Left ventricle myocardium inferior (tissue), 1 donor: ENCODE measurements around the gene PRKAB1. TPM values are rescaled to one million over a fixed set of nuclear protein-coding genes. Genes with fewer than 3 reads are reported as not detected.

Source experiments
- DNase-seq: peaks from one replicate; pipeline ENCODE4 v3.0.0-alpha.2; 2020
- H3K27ac ChIP-seq: fragments of 200-600 bp; replicated peaks from 2 replicates; pipeline ENCODE4 v1.8.0; 2021
- H3K27me3 ChIP-seq: fragments of 200-600 bp; 2 replicates; pipeline ENCODE4 v1.8.0; 2021; ENCODE audit warnings: low read depth
- H3K36me3 ChIP-seq: fragments of 200-600 bp; 2 replicates; pipeline ENCODE4 v1.8.0; 2021
- H3K4me1 ChIP-seq: fragments of 200-600 bp; 2 replicates; pipeline ENCODE4 v1.8.0; 2021
- H3K4me3 ChIP-seq: fragments of 200-600 bp; 2 replicates; pipeline ENCODE4 v1.8.0; 2021; ENCODE audit warnings: mild to moderate bottlenecking, moderate library complexity
- H3K9me3 ChIP-seq: fragments of 200-600 bp; replicated peaks from 2 replicates; pipeline ENCODE4 v1.8.0; 2021
- intact Hi-C: fragments of 100-400 bp; cut with micrococcal nuclease; formaldehyde crosslinking; loops from one replicate; pipeline ENCODE4 v1.11.0; 2022
- total RNA-seq: library from RNA; stranded (reverse); fragmentation: NEBNext Ultra II Directional; extraction: Animal tissue kit (Norgen Biotek cat#: 25700); gene quantifications from one replicate; pipeline ENCODE4 v1.2.1, GENCODE V29; 2021
- TF ChIP-seq, protein P1 (sequence below): fragments of 200-600 bp; IDR thresholded peaks from 2 replicates; pipeline ENCODE4 v1.8.0; 2021; ENCODE audit warnings: antibody characterized with exemption, mild to moderate bottlenecking, borderline replicate concordance
- donor health status: DM: no; HTN: yes; CAD: no; lungs with severe emphysema.

PRKAB1 gene
- total RNA-seq, 1 donor from 2014 or later, result 9.2 TPM

DNA sequence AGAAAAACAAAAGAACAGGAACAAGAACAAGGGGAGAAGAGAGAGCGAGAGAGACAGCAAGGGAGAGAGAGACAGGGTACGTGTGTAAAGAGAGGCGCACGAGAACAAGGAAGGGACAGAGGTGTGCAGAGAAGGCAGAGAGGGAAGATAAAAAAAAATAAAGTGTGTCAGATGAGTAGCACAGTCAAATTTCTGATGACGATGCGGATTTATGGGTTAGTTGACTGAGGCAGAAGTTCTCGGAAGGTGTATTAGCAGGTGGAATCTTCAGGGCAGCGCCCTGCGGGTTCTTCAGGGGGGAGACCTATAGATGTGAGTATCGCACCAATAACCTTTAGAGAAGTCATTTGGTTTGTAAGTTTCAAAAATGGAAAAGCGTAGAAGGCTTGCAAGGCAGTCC lies 44.8 kb downstream of the PRKAB1 start:
- H3K9me3 ChIP-seq, result peaks cover 11% of the 10 kb centered on the region
- intact Hi-C loops, result no loop called here
- no peak overlapping the region for H3K27ac ChIP-seq
- no peaks in the 10 kb centered on the region for H3K36me3 ChIP-seq
- peaks cover 14% of the 10 kb centered on the region for H3K4me1 ChIP-seq
- TF ChIP-seq, protein P1, sequence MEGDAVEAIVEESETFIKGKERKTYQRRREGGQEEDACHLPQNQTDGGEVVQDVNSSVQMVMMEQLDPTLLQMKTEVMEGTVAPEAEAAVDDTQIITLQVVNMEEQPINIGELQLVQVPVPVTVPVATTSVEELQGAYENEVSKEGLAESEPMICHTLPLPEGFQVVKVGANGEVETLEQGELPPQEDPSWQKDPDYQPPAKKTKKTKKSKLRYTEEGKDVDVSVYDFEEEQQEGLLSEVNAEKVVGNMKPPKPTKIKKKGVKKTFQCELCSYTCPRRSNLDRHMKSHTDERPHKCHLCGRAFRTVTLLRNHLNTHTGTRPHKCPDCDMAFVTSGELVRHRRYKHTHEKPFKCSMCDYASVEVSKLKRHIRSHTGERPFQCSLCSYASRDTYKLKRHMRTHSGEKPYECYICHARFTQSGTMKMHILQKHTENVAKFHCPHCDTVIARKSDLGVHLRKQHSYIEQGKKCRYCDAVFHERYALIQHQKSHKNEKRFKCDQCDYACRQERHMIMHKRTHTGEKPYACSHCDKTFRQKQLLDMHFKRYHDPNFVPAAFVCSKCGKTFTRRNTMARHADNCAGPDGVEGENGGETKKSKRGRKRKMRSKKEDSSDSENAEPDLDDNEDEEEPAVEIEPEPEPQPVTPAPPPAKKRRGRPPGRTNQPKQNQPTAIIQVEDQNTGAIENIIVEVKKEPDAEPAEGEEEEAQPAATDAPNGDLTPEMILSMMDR, result no peak
- H3K27me3 ChIP-seq, result no peaks in the 10 kb centered on the region
- H3K4me3 ChIP-seq, result no peak overlapping the region
- no peak for DNase-seq

DNA sequence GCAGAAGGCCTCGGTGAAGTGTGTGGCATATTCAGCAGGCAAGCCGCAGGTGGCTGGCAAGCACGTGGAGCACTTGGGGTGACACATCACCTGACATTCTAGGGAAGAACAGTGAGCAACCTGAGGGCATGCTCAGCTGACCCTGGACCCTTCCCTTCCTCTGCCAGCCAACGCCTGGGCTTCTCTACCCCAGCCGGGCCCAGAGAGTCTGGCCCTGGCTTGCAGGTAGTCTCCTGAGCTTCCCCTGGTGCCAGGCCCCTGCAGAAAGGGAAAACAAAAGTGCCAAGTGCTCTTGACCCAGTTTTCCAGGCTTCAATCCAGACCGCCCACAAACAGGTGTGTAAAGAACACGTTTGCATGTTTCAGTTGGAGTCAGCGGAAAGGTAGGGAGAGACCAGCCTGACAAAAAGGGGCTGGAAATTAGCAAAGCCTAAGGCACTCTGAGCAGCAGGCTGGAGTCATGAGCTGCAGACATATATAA lies 45.7 kb downstream of the PRKAB1 start:
- Histone ChIP-seq H3K4me3 (no peak overlapping the region), H3K4me1 (peaks cover 14% of the 10 kb centered on the region), H3K27ac (no peak overlapping the region), H3K27me3 (no peaks in the 10 kb centered on the region), H3K36me3 (no peaks in the 10 kb centered on the region), H3K9me3 (peaks cover 11% of the 10 kb centered on the region)
- TF ChIP-seq, protein P1, result no peak
- intact Hi-C loops, result no loop called here
- DNase-seq, result no peak

DNA sequence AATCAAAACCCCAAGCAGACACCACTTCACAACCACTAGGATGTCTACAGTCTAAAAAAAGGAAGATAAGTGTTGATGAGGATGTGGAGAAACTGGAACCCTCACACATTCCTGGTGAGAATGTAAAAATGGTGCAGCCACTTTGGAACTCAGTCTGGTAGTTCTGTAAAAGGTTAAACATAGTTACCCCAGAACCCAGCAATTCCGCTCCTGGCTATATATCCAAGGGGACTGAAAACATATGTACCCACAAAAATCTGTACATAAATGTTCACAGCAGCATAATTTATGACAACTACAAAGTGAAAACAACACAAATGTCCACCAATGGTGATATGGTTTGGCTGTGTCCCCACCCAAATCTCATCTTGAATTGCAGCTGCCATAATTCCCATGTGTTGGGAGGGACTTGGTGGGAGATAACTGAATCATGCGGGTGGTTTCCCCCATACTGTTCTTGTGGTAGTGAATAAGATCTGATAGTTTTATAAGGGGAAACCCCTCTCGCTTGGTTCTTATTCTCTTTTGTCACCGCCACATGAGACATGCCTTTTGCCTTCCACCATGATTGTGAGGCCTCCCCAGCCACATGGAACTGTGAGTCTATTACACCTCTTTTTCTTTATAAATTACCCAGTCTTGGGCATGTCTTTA lies 46.8 kb downstream of the PRKAB1 start:
- peaks cover 11% of the 10 kb centered on the region for H3K9me3 ChIP-seq
- H3K27ac ChIP-seq, result no peak overlapping the region
- no peaks in the 10 kb centered on the region for H3K36me3 ChIP-seq
- DNase-seq, result no peak
- intact Hi-C loops, result no loop called here
- TF ChIP-seq, protein P1, result no peak
- no peaks in the 10 kb centered on the region for H3K27me3 ChIP-seq
- peaks cover 14% of the 10 kb centered on the region for H3K4me1 ChIP-seq
- no peak overlapping the region for H3K4me3 ChIP-seq

DNA sequence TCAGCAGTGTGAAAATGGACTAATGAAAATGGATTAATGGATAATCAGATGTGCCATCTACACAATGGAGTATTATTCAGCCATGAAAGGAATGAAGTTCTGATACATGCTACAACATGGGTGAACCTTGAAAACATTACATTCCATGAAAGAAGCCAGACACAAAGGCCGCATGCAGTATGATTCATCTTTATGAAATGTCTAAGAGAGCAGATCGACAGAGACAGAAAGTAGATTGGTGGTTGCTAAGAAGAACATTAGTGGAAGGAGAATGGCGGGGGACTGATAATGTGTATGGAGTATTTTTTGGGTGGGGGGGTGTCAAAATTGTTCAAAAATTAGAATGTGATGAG lies 47.3 kb downstream of the PRKAB1 start:
- Histone ChIP-seq H3K4me3 (no peak overlapping the region), H3K36me3 (no peaks in the 10 kb centered on the region), H3K9me3 (peaks cover 11% of the 10 kb centered on the region), H3K4me1 (peaks cover 14% of the 10 kb centered on the region), H3K27ac (no peak overlapping the region), H3K27me3 (no peaks in the 10 kb centered on the region)
- intact Hi-C loops, result no loop called here
- TF ChIP-seq, protein P1, result no peak
- no peak for DNase-seq

DNA sequence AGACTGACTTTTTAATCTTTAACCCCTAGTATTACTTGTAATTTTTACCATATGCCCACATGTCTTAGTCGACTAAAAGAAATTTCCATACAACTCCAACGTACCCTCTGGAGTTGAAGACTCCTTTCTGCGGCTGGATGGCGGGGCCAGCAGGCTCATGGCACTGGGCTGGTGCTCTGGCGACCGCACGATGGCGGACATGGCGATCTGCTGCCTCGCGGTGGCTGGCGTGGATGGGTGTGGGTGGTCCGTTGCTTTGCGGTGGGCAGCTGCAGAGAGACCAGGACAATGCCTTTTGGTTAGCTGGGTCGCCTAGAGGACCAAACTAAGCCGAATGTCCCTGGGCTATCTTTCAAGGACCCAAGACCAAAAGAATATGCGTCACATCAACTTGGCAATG lies 50.2 kb downstream of the PRKAB1 start:
- TF ChIP-seq, protein P1, result no peak
- H3K9me3 ChIP-seq, result peaks cover 11% of the 10 kb centered on the region
- H3K27ac ChIP-seq, result no peak overlapping the region
- H3K36me3 ChIP-seq, result no peaks in the 10 kb centered on the region
- DNase-seq, result no peak
- H3K27me3 ChIP-seq, result no peaks in the 10 kb centered on the region
- peaks cover 14% of the 10 kb centered on the region for H3K4me1 ChIP-seq
- no peak overlapping the region for H3K4me3 ChIP-seq
- intact Hi-C loops, result no loop called here

DNA sequence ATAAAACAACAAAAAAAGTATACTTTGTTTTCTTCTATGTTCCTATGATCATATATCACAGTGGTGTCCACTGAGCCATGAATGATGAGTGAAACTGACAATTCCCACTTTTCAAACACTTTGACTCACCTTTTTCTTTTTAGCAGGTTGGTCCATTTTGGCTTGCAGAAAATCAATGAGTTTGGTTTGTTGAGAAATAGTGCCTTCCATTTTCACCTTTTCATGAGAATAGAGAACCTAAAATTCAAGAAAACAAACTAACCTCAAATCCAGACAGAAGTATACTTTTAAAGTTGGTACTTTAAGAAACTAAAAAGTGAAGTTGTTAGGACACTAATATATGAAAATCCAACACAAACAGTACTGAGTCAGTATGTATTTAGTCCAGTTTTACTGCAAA lies 52.4 kb downstream of the PRKAB1 start:
- TF ChIP-seq, protein P1, result no peak
- no peak for DNase-seq
- no peaks in the 10 kb centered on the region for H3K27me3 ChIP-seq
- no peak overlapping the region for H3K27ac ChIP-seq
- no peaks in the 10 kb centered on the region for H3K36me3 ChIP-seq
- peaks cover 14% of the 10 kb centered on the region for H3K4me1 ChIP-seq
- H3K9me3 ChIP-seq, result no peaks in the 10 kb centered on the region
- H3K4me3 ChIP-seq, result no peak overlapping the region
- intact Hi-C loops, result no loop called here
